ENCODE measurements around the gene ALKBH5.
"Not testable (repeated sequence)": the region's sequence is repeated elsewhere in the genome, so short reads cannot be mapped to it uniquely, and the experiment has no call there.

The ALKBH5 gene

GRCh38 chr17:18208092-18208491 lies 24.5 kb downstream of the ALKBH5 start:
- ChIA-PET CTCF (interaction anchor here (7.6 kb wide), 1 partner anchor 9 kb away, joined by 49 read pairs; no protein-coding TSS in a partner anchor), POLR2A (interaction anchor here (0.6 kb wide), 1 partner anchor 10 kb away, joined by 3 read pairs; no protein-coding TSS in a partner anchor)
- no peak for DNase-seq (ENCODE audit: low read depth, low spot score)
- TF ChIP-seq, protein P1, sequence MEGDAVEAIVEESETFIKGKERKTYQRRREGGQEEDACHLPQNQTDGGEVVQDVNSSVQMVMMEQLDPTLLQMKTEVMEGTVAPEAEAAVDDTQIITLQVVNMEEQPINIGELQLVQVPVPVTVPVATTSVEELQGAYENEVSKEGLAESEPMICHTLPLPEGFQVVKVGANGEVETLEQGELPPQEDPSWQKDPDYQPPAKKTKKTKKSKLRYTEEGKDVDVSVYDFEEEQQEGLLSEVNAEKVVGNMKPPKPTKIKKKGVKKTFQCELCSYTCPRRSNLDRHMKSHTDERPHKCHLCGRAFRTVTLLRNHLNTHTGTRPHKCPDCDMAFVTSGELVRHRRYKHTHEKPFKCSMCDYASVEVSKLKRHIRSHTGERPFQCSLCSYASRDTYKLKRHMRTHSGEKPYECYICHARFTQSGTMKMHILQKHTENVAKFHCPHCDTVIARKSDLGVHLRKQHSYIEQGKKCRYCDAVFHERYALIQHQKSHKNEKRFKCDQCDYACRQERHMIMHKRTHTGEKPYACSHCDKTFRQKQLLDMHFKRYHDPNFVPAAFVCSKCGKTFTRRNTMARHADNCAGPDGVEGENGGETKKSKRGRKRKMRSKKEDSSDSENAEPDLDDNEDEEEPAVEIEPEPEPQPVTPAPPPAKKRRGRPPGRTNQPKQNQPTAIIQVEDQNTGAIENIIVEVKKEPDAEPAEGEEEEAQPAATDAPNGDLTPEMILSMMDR (IDR thresholded peaks at IDR 0.05; ENCODE audit: insufficient read depth, low read length, missing control alignments) = no peak
- H3K4me3 ChIP-seq (ENCODE audit: low read depth, low read length) = no peak overlapping the region

DNA sequence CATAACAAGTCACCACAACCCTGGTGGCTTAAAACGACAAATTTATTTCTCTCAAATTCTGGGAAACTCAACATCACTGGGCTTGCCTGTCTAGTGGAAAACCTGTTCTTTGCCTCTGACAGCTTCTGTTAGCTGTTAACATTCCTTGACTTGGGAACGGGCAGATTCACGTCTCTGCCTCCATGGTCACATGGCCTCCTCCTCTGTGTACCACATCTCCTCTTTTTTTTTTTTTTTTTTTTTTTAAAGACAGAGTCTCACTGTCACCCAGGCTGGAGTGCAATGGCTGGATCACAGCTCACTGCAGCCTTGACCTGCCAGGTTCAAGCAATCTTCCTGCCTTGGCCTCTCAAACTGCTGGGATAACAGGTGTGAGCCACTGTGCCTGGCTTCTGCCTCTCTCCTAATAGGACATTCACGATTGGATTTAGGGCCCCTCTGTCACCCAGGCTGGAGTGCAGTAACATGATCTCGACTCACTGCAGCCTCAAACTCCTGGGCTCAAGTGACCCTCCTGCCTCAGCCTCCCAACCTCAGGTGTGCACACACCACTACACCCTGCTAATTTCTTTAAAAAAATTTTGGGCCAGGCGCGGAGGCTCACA lies 30.1 kb downstream of the ALKBH5 start:
- POLR2A ChIA-PET = no interaction called here
- CTCF ChIA-PET = no interaction called here
- DNase-seq (ENCODE audit: low read depth, low spot score) = no peak
- TF ChIP-seq, protein P1 (IDR thresholded peaks at IDR 0.05; ENCODE audit: insufficient read depth, low read length, missing control alignments) = no peak
- H3K4me3 ChIP-seq (ENCODE audit: low read depth, low read length) = no peak overlapping the region

DNA sequence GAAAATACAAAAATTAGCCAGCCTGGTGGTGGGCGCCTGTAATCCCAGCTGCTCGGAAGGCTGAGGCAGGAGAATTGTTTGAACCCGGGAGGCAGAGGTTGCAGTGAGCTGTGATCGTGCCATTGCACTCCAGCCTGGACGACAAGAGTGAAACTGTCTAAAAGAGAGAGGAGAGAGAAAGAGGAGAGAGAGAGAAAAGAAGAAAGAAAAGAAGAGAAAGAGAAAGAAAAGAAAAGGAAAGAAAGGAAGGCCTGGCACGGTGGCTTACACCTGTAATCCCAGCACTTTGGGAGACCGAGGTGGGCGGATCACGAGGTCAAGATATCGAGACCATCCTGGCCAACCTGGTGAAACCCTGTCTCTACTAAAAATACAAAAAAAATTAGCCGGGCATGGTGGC lies 33.3 kb downstream of the ALKBH5 start:
- POLR2A ChIA-PET = interaction anchor here (1.9 kb wide), 1 partner anchor 33 kb away, joined by 5 read pairs; the partner anchor contains the start of gene ALKBH5
- DNase-seq (ENCODE audit: low read depth, low spot score); H3K4me3 ChIP-seq (ENCODE audit: low read depth, low read length): not testable (repeated sequence)
- CTCF ChIA-PET = interaction anchor here (1.0 to 6.1 kb wide), 6 partner anchors 10 to 76 kb away, joined by 3 to 49 read pairs (median 4); no protein-coding TSS in a partner anchor

DNA sequence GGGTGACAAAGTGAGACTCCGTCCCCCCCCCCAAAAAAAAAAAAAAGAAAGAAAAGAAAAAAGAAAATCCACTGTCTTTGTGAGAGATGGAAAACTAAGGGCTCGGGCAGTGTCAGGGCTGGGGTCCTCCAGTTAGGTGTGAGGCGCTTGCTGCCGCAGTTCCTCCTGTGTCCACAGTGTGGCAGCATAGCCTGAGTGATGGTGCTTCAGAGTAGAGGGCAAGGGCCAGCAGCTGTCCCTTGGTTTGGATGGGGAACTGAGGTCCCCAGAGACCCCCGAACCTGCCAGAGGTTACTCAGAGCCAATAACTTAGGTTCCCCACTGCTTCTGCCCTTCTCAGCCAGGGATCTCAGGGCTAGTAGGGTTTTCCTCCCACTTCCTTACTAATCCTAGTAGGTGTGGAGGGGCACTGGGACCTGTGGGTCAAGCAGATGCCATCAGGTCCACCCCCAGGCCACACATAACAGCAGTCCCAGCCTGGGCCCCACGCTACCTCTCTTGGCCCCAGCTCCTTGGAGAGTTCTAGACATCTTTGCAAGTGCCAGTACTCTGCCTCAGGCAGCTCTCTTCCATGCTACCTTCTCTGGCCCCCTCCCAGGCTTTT lies 33.9 kb downstream of the ALKBH5 start:
- H3K4me3 ChIP-seq (ENCODE audit: low read depth, low read length) = no peak overlapping the region
- no peak for DNase-seq (ENCODE audit: low read depth, low spot score)
- CTCF ChIA-PET = interaction anchor here (0.7 to 6.1 kb wide), 15 partner anchors 9 to 279 kb away, joined by 3 to 49 read pairs (median 3); no protein-coding TSS in a partner anchor
- POLR2A ChIA-PET = interaction anchor here (1.9 kb wide), 1 partner anchor 34 kb away, joined by 5 read pairs; the partner anchor contains the start of gene ALKBH5
- TF ChIP-seq, protein P1 (IDR thresholded peaks at IDR 0.05; ENCODE audit: insufficient read depth, low read length, missing control alignments) = peak; percentile 94

DNA sequence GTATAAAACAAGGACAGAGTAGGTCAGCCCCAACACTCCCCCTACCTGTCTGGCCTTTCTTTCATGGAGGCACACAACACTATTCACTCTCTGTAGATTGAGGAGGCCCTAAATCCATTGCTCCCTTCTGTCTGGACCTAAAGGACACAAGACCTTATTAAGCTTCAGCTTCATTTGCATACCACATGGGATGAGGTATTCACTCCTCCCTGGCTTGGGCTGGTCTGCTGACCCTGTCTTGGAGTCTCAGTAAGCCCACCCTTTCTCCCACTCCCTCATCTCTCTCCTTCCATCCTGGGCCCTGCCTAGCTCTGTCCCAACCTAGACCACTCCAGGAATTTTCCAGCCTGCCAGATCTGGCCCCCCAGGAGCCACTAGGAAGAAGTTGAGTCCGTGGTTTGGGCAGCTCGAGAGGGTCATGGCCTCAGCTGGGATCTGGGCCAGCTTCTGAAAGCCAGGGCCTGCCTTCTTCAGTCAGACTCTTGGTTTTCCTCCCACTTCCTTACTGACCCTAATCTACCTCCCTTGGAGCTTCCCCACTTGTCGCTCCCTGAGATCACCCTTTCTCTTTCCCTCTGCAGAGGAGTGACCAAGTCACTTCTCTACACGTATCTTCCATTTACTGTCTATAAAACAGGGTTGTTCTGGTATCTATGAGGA lies 35.3 kb downstream of the ALKBH5 start:
- ChIA-PET POLR2A (interaction anchor here (0.6 kb wide), 2 partner anchors 11 to 22 kb away, joined by 3 read pairs; no protein-coding TSS in a partner anchor), CTCF (interaction anchor here (0.6 to 6.1 kb wide), 8 partner anchors 12 to 739 kb away, joined by 3 to 49 read pairs (median 4); no protein-coding TSS in a partner anchor)
- no peak overlapping the region for H3K4me3 ChIP-seq (ENCODE audit: low read depth, low read length)
- DNase-seq (ENCODE audit: low read depth, low spot score) = no peak
- TF ChIP-seq, protein P1 (IDR thresholded peaks at IDR 0.05; ENCODE audit: insufficient read depth, low read length, missing control alignments) = no peak

DNA sequence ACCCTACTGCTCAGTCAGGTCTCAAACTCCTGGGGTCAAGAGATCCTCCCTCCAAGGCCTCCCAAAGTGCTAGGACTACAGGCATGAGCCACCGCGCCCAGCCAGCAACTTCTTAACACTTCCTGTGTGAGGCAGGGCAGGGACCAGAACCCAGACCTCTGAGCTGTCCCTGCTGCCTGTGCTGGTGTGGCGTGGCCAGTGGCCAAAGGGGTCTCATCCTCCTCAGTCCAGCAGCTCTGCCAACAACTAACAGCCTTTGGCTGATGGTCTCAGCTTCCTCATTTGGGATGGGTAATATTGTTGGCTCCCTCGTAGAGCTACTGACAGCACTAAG lies 40.4 kb downstream of the ALKBH5 start:
- TF ChIP-seq, protein P1 (IDR thresholded peaks at IDR 0.05; ENCODE audit: insufficient read depth, low read length, missing control alignments) = no peak
- ChIA-PET CTCF (interaction anchor here (1.0 to 1.2 kb wide), 3 partner anchors 9 to 39 kb away, joined by 3 to 5 read pairs (median 4); no protein-coding TSS in a partner anchor), POLR2A (interaction anchor here (0.7 kb wide), 1 partner anchor 1016 kb away, joined by 3 read pairs; no protein-coding TSS in a partner anchor)
- no peak overlapping the region for H3K4me3 ChIP-seq (ENCODE audit: low read depth, low read length)
- DNase-seq (ENCODE audit: low read depth, low spot score) = no peak

Data from AG04449 (cell line).